NCI-H1694 treated with DMSO at 0.1 percent for 48 hours (cell line): ENCODE measurements around the gene PP2D1.
"Not testable (repeated sequence)": the region's sequence is repeated elsewhere in the genome, so short reads cannot be mapped to it uniquely, and the experiment has no call there.

Source experiments
- DNase-seq: peaks from one replicate; lab custom pipeline; 2025; lab: John Stamatoyannopoulos, UW

Gene PP2D1

GRCh38 chr3:20012164-20012563, at the start of gene PP2D1:
Gene PP2D1, minus strand, starts transcription at chr3:20012264. Its CDS starts 192 bp downstream, at chr3:20012072.
- no peak for DNase-seq

- no peak for DNase-seq
Observed at GRCh38 chr3:20060974-20061685, 49.1 kb upstream of the PP2D1 start.

- DNase-seq = no peak
Observed at GRCh38 chr3:20059929-20060328, 47.9 kb upstream of the PP2D1 start.

GRCh38 chr3:20057612-20058180, 45.6 kb upstream of the PP2D1 start:
- DNase-seq = no peak

- no peak for DNase-seq
Observed at GRCh38 chr3:20056725-20057611, 44.9 kb upstream of the PP2D1 start.

GRCh38 chr3:20055842-20056241, 43.8 kb upstream of the PP2D1 start:
- DNase-seq = no peak

- peak; percentile 66 for DNase-seq
Observed at GRCh38 chr3:20055020-20055775, 43.1 kb upstream of the PP2D1 start.

- peak; percentile 42 for DNase-seq
Observed at GRCh38 chr3:20054549-20054987, 42.5 kb upstream of the PP2D1 start.

GRCh38 chr3:20052851-20053250, 40.8 kb upstream of the PP2D1 start:
- no peak for DNase-seq

GRCh38 chr3:20051123-20051806, 39.2 kb upstream of the PP2D1 start:
- DNase-seq = no peak

- DNase-seq = no peak
Observed at GRCh38 chr3:20047976-20048883, 36.2 kb upstream of the PP2D1 start.

GRCh38 chr3:20047341-20047779, 35.3 kb upstream of the PP2D1 start:
- DNase-seq = no peak

GRCh38 chr3:20046556-20046955, 34.5 kb upstream of the PP2D1 start:
- DNase-seq = no peak

GRCh38 chr3:20045141-20045540, 33.1 kb upstream of the PP2D1 start:
- DNase-seq = not testable (repeated sequence)

- no peak for DNase-seq
Observed at GRCh38 chr3:20043825-20044224, 31.8 kb upstream of the PP2D1 start.

- DNase-seq = no peak
Observed at GRCh38 chr3:20043396-20043795, 31.3 kb upstream of the PP2D1 start.

- DNase-seq = no peak
Observed at GRCh38 chr3:20042331-20042730, 30.3 kb upstream of the PP2D1 start.

- DNase-seq = peak; percentile 56
Observed at GRCh38 chr3:20041197-20041780, 29.2 kb upstream of the PP2D1 start.

- peak; percentile 1 for DNase-seq
Observed at GRCh38 chr3:20040548-20041196, 28.6 kb upstream of the PP2D1 start.
